ENCODE measurements around the gene PLEKHB1.

PLEKHB1 gene

DNA sequence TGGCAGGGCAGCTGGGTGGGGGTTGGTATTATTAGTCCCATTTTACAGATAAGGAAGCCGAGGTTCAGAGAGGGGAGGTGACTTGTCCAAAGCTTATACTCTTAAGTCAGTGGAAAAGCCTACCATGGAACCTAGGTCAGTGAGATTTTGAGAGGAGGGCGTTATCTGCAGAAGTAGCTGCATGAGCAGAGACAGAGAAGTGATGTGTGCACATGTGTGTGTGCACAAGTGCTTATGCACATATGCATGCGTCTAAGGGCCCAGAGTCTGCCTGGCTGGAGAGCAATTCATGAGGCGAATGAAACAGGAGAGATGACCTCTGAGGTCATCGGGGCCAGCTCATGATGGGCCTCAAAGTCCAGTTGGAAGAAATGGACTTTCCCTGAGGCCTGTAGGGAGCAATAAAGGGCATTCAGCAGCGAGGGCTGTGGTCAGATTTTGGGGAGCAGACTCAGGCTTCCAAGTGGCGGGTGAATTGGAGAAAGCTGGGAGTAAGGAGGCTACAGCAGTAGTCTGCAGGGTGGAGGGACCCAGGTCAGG is 8.2 kb downstream of the PLEKHB1 start:
- H3K79me2 ChIP-seq (ENCODE audit: insufficient read depth, low read length) = no peaks in the 10 kb centered on the region
- no peaks in the 10 kb centered on the region for H3K36me3 ChIP-seq (ENCODE audit: insufficient read depth, low read length)
- H3K9me2 ChIP-seq (ENCODE audit: low read depth, low read length) = no peaks in the 10 kb centered on the region
- H3K4me2 ChIP-seq (ENCODE audit: low read length) = no peak overlapping the region
- H3K27me3 ChIP-seq (ENCODE audit: insufficient read depth, low read length) = no peaks in the 10 kb centered on the region; the same call in 1 of the 2 replicates
- no peak overlapping the region for H3K9ac ChIP-seq (ENCODE audit: low read length)
- no peak overlapping the region for H3K4me3 ChIP-seq (ENCODE audit: low read depth, low read length, poor library complexity, severe bottlenecking)
- no peaks in the 10 kb centered on the region for H3K4me1 ChIP-seq (ENCODE audit: insufficient read depth, low read length, severe bottlenecking)
- H3K27ac ChIP-seq (ENCODE audit: low read depth, low read length, poor library complexity, severe bottlenecking) = no peak overlapping the region
- TF ChIP-seq, protein P1, sequence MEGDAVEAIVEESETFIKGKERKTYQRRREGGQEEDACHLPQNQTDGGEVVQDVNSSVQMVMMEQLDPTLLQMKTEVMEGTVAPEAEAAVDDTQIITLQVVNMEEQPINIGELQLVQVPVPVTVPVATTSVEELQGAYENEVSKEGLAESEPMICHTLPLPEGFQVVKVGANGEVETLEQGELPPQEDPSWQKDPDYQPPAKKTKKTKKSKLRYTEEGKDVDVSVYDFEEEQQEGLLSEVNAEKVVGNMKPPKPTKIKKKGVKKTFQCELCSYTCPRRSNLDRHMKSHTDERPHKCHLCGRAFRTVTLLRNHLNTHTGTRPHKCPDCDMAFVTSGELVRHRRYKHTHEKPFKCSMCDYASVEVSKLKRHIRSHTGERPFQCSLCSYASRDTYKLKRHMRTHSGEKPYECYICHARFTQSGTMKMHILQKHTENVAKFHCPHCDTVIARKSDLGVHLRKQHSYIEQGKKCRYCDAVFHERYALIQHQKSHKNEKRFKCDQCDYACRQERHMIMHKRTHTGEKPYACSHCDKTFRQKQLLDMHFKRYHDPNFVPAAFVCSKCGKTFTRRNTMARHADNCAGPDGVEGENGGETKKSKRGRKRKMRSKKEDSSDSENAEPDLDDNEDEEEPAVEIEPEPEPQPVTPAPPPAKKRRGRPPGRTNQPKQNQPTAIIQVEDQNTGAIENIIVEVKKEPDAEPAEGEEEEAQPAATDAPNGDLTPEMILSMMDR (IDR thresholded peaks at IDR 0.05; ENCODE audit: low read length) = no peak
- no peak for TF ChIP-seq EZH2 (IDR thresholded peaks at IDR 0.05; ENCODE audit: borderline replicate concordance, low read length)
- H3K9me3 ChIP-seq (ENCODE audit: low read length) = no peaks in the 10 kb centered on the region
- H2AFZ ChIP-seq (ENCODE audit: low read length) = no peak overlapping the region
- H4K20me1 ChIP-seq (ENCODE audit: insufficient read depth, low read length) = no peaks in the 10 kb centered on the region
- H3F3A ChIP-seq (ENCODE audit: insufficient read depth, low read length) = no peaks in the 10 kb centered on the region

DNA sequence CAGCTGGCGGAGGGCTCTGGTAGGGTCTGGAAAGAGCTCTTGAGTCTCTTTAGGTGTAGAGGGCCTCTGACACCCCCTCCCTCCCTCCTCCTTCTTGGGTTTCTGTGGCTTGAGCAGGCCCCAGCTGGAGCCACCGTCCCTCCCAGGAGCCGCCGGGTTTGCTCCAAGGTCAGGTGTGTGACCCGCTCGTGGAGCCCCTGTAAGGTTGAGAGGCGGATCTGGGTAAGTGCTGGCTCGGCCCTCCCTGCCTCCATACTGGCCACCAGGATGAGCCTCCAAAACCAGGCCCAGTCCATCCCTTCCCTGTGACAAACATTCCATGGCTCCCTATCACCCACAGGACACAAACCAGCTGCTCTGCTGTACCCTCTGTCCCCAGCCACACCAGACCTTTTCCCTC is 9.3 kb downstream of the PLEKHB1 start:
- Histone ChIP-seq H3F3A (ENCODE audit: insufficient read depth, low read length) (no peaks in the 10 kb centered on the region), H3K4me1 (ENCODE audit: insufficient read depth, low read length, severe bottlenecking) (peaks cover 2% of the 10 kb centered on the region), H3K27ac (ENCODE audit: low read depth, low read length, poor library complexity, severe bottlenecking) (no peak overlapping the region), H3K4me2 (ENCODE audit: low read length) (no peak overlapping the region), H3K9me3 (ENCODE audit: low read length) (no peaks in the 10 kb centered on the region), H3K9ac (ENCODE audit: low read length) (no peak overlapping the region), H3K79me2 (ENCODE audit: insufficient read depth, low read length) (no peaks in the 10 kb centered on the region), H3K9me2 (ENCODE audit: low read depth, low read length) (no peaks in the 10 kb centered on the region), H3K27me3 (ENCODE audit: insufficient read depth, low read length) (no peaks in the 10 kb centered on the region; the same call in 1 of the 2 replicates), H2AFZ (ENCODE audit: low read length) (no peak overlapping the region), H4K20me1 (ENCODE audit: insufficient read depth, low read length) (no peaks in the 10 kb centered on the region), H3K4me3 (ENCODE audit: low read depth, low read length, poor library complexity, severe bottlenecking) (no peak overlapping the region), H3K36me3 (ENCODE audit: insufficient read depth, low read length) (no peaks in the 10 kb centered on the region)
- TF ChIP-seq, protein P1 (IDR thresholded peaks at IDR 0.05; ENCODE audit: low read length) = no peak
- no peak for TF ChIP-seq EZH2 (IDR thresholded peaks at IDR 0.05; ENCODE audit: borderline replicate concordance, low read length)

- Histone ChIP-seq H3K27ac (ENCODE audit: low read depth, low read length, poor library complexity, severe bottlenecking) (no peak overlapping the region), H3K36me3 (ENCODE audit: insufficient read depth, low read length) (no peaks in the 10 kb centered on the region), H3K4me2 (ENCODE audit: low read length) (no peak overlapping the region), H3K9me3 (ENCODE audit: low read length) (no peaks in the 10 kb centered on the region), H3K9ac (ENCODE audit: low read length) (no peak overlapping the region), H3F3A (ENCODE audit: insufficient read depth, low read length) (no peaks in the 10 kb centered on the region), H3K27me3 (ENCODE audit: insufficient read depth, low read length) (no peaks in the 10 kb centered on the region), H3K79me2 (ENCODE audit: insufficient read depth, low read length) (no peaks in the 10 kb centered on the region), H4K20me1 (ENCODE audit: insufficient read depth, low read length) (no peaks in the 10 kb centered on the region), H3K4me1 (ENCODE audit: insufficient read depth, low read length, severe bottlenecking) (peaks cover 9% of the 10 kb centered on the region), H2AFZ (ENCODE audit: low read length) (no peak overlapping the region), H3K4me3 (ENCODE audit: low read depth, low read length, poor library complexity, severe bottlenecking) (no peak overlapping the region), H3K9me2 (ENCODE audit: low read depth, low read length) (no peaks in the 10 kb centered on the region)
- TF ChIP-seq, protein P1 (IDR thresholded peaks at IDR 0.05; ENCODE audit: low read length) = no peak
- no peak for TF ChIP-seq EZH2 (IDR thresholded peaks at IDR 0.05; ENCODE audit: borderline replicate concordance, low read length)
Observed at GRCh38 chr11:73656985-73657384, 10.6 kb downstream of the PLEKHB1 start.
